Dendritic cell treated with granulocyte-macrophage colony-stimulating factor and Interleukin-4, amounts not matched to agents 40 ng/mL and 50 ng/mL, for 4 days (primary cell): ENCODE measurements around the gene WWOX.

Experiments
- H3K27ac Mint-ChIP-seq: one replicate; pipeline ENCODE4 v1.8.0; 2022; ENCODE audit warnings: mild to moderate bottlenecking, mixed read lengths
- H3K27me3 Mint-ChIP-seq: one replicate; pipeline ENCODE4 v1.8.0; 2022; ENCODE audit warnings: mild to moderate bottlenecking, mixed read lengths
- H3K36me3 Mint-ChIP-seq: one replicate; pipeline ENCODE4 v1.8.0; 2022; ENCODE audit warnings: low read depth, mixed read lengths
- H3K4me1 Mint-ChIP-seq: one replicate; pipeline ENCODE4 v1.8.0; 2022; ENCODE audit warnings: low read depth, mixed read lengths
- H3K4me3 Mint-ChIP-seq: one replicate; pipeline ENCODE4 v1.8.0; 2022; ENCODE audit warnings: mild to moderate bottlenecking, moderate library complexity, mixed read lengths
- H3K9me3 Mint-ChIP-seq: one replicate; pipeline ENCODE4 v1.8.0; 2022; ENCODE audit warnings: mixed read lengths
- intact Hi-C: fragments of 100-400 bp; cut with micrococcal nuclease; formaldehyde crosslinking; loops from one replicate; pipeline ENCODE4 v1.15.0; 2022

Gene WWOX

GRCh38 chr16:78292844-78293380 is 193.5 kb downstream of the WWOX start:
- no peak overlapping the region for H3K27ac Mint-ChIP-seq
- no peak overlapping the region for H3K4me3 Mint-ChIP-seq
- H3K27me3 Mint-ChIP-seq, result no peaks in the 10 kb centered on the region
- H3K36me3 Mint-ChIP-seq, result no peaks in the 10 kb centered on the region
- no peaks in the 10 kb centered on the region for H3K4me1 Mint-ChIP-seq
- peaks cover 15% of the 10 kb centered on the region for H3K9me3 Mint-ChIP-seq
- intact Hi-C loops, result no loop called here

GRCh38 chr16:78294538-78295225 is 195.2 kb downstream of the WWOX start:
- intact Hi-C loops, result no loop called here
- H3K4me1 Mint-ChIP-seq, result no peaks in the 10 kb centered on the region

GRCh38 chr16:78297066-78297666 is 197.7 kb downstream of the WWOX start:
- H3K4me1 Mint-ChIP-seq, result no peaks in the 10 kb centered on the region
- H3K4me3 Mint-ChIP-seq, result no peak overlapping the region
- H3K36me3 Mint-ChIP-seq, result no peaks in the 10 kb centered on the region
- no peak overlapping the region for H3K27ac Mint-ChIP-seq
- no peaks in the 10 kb centered on the region for H3K27me3 Mint-ChIP-seq
- intact Hi-C loops, result no loop called here
- peaks cover 21% of the 10 kb centered on the region for H3K9me3 Mint-ChIP-seq

More at GRCh38 chr16:78294538-78295225, 195.2 kb downstream of the WWOX start:
- Mint-ChIP-seq H3K36me3 (no peaks in the 10 kb centered on the region), H3K4me3 (no peak overlapping the region), H3K27ac (no peak overlapping the region), H3K27me3 (no peaks in the 10 kb centered on the region), H3K9me3 (peaks cover 21% of the 10 kb centered on the region)

- Mint-ChIP-seq H3K36me3 (no peaks in the 10 kb centered on the region), H3K4me3 (no peak overlapping the region), H3K4me1 (no peaks in the 10 kb centered on the region), H3K27me3 (no peaks in the 10 kb centered on the region), H3K9me3 (peaks cover 20% of the 10 kb centered on the region), H3K27ac (no peak overlapping the region)
- intact Hi-C loops, result no loop called here
Observed at GRCh38 chr16:78298986-78299385, 199.5 kb downstream of the WWOX start.

DNA sequence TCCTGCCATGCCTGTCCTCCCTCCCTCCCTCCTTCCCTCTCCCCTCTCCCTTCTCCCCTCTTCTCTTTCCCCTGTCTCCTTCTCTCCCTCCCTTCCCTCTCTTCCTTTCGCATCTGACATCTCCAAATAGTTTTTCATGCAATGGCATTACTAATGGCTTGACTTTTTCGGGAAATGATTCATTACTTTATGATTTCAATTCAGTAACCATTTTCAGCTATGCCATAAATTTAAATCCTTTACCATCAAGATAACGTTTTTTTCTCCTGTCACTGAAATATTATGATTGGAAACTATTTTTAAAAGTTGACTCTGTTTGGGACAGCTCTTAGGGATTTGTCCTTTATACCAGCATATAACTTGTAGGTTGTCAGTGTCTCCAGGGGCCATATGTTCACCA is 201.0 kb downstream of the WWOX start:
- Mint-ChIP-seq H3K27me3 (no peaks in the 10 kb centered on the region), H3K36me3 (no peaks in the 10 kb centered on the region), H3K27ac (no peak overlapping the region), H3K4me3 (no peak overlapping the region), H3K9me3 (peaks cover 10% of the 10 kb centered on the region), H3K4me1 (peaks cover 5% of the 10 kb centered on the region)
- intact Hi-C loops, result no loop called here

DNA sequence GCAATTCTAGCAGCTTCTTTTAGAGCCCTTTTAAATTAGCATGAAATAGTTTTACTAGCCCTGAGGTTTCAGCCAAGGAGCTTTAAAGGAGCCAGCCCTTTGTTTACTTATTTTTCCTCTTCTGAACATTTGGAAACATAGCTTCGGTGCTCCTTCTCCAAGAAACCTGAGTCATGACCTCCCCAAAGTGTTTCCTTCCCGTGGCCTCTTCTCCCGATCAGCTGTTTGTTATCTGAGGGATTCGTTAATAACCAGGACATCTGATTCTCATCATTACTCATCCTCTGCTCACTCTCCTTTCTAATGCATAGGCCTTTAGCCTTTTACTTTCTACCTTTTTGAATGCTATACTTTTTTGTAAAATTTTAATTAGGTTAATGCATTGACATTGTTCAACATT is 204.5 kb downstream of the WWOX start:
- H3K27ac Mint-ChIP-seq, result no peak overlapping the region
- no peaks in the 10 kb centered on the region for H3K36me3 Mint-ChIP-seq
- no peaks in the 10 kb centered on the region for H3K27me3 Mint-ChIP-seq
- intact Hi-C loops, result no loop called here
- H3K9me3 Mint-ChIP-seq, result no peaks in the 10 kb centered on the region
- H3K4me3 Mint-ChIP-seq, result no peak overlapping the region
- H3K4me1 Mint-ChIP-seq, result peaks cover 5% of the 10 kb centered on the region

- H3K4me1 Mint-ChIP-seq, result peaks cover 5% of the 10 kb centered on the region
- no peaks in the 10 kb centered on the region for H3K9me3 Mint-ChIP-seq
- H3K27me3 Mint-ChIP-seq, result no peaks in the 10 kb centered on the region
- intact Hi-C loops, result no loop called here
- no peaks in the 10 kb centered on the region for H3K36me3 Mint-ChIP-seq
- H3K4me3 Mint-ChIP-seq, result no peak overlapping the region
- no peak overlapping the region for H3K27ac Mint-ChIP-seq
Observed at GRCh38 chr16:78306361-78306760, 206.9 kb downstream of the WWOX start.

GRCh38 chr16:78307824-78308528 is 208.5 kb downstream of the WWOX start:
- Mint-ChIP-seq H3K27ac (no peak overlapping the region), H3K27me3 (no peaks in the 10 kb centered on the region), H3K4me3 (no peak overlapping the region), H3K4me1 (peaks cover 5% of the 10 kb centered on the region), H3K9me3 (no peaks in the 10 kb centered on the region), H3K36me3 (no peaks in the 10 kb centered on the region)
- intact Hi-C loops, result no loop called here

- Mint-ChIP-seq H3K27ac (no peak overlapping the region), H3K27me3 (no peaks in the 10 kb centered on the region), H3K4me3 (no peak overlapping the region), H3K4me1 (peaks cover 3% of the 10 kb centered on the region), H3K36me3 (no peaks in the 10 kb centered on the region), H3K9me3 (no peaks in the 10 kb centered on the region)
- intact Hi-C loops, result no loop called here
Observed at GRCh38 chr16:78309763-78310162, 210.3 kb downstream of the WWOX start.

- intact Hi-C loops, result no loop called here
- no peaks in the 10 kb centered on the region for H3K9me3 Mint-ChIP-seq
- no peak overlapping the region for H3K27ac Mint-ChIP-seq
- no peaks in the 10 kb centered on the region for H3K4me1 Mint-ChIP-seq
- H3K4me3 Mint-ChIP-seq, result no peak overlapping the region
- H3K27me3 Mint-ChIP-seq, result no peaks in the 10 kb centered on the region
- no peaks in the 10 kb centered on the region for H3K36me3 Mint-ChIP-seq
Observed at GRCh38 chr16:78310196-78310595, 210.7 kb downstream of the WWOX start.

GRCh38 chr16:78310990-78311561 is 211.6 kb downstream of the WWOX start:
- no peak overlapping the region for H3K27ac Mint-ChIP-seq
- no peak overlapping the region for H3K4me3 Mint-ChIP-seq
- no peaks in the 10 kb centered on the region for H3K27me3 Mint-ChIP-seq
- no peaks in the 10 kb centered on the region for H3K36me3 Mint-ChIP-seq
- intact Hi-C loops, result no loop called here
- no peaks in the 10 kb centered on the region for H3K4me1 Mint-ChIP-seq
- H3K9me3 Mint-ChIP-seq, result no peaks in the 10 kb centered on the region

GRCh38 chr16:78311831-78312230 is 212.4 kb downstream of the WWOX start:
- H3K9me3 Mint-ChIP-seq, result no peaks in the 10 kb centered on the region
- intact Hi-C loops, result no loop called here
- no peaks in the 10 kb centered on the region for H3K27me3 Mint-ChIP-seq
- no peaks in the 10 kb centered on the region for H3K36me3 Mint-ChIP-seq
- no peaks in the 10 kb centered on the region for H3K4me1 Mint-ChIP-seq
- no peak overlapping the region for H3K27ac Mint-ChIP-seq
- H3K4me3 Mint-ChIP-seq, result no peak overlapping the region

GRCh38 chr16:78317564-78318240 is 218.2 kb downstream of the WWOX start:
- Mint-ChIP-seq H3K27me3 (no peaks in the 10 kb centered on the region), H3K4me3 (no peak overlapping the region), H3K4me1 (no peaks in the 10 kb centered on the region), H3K27ac (no peak overlapping the region), H3K9me3 (no peaks in the 10 kb centered on the region), H3K36me3 (no peaks in the 10 kb centered on the region)
- intact Hi-C loops, result no loop called here
